ENCODE results near the gene DIP2C.

DNA sequence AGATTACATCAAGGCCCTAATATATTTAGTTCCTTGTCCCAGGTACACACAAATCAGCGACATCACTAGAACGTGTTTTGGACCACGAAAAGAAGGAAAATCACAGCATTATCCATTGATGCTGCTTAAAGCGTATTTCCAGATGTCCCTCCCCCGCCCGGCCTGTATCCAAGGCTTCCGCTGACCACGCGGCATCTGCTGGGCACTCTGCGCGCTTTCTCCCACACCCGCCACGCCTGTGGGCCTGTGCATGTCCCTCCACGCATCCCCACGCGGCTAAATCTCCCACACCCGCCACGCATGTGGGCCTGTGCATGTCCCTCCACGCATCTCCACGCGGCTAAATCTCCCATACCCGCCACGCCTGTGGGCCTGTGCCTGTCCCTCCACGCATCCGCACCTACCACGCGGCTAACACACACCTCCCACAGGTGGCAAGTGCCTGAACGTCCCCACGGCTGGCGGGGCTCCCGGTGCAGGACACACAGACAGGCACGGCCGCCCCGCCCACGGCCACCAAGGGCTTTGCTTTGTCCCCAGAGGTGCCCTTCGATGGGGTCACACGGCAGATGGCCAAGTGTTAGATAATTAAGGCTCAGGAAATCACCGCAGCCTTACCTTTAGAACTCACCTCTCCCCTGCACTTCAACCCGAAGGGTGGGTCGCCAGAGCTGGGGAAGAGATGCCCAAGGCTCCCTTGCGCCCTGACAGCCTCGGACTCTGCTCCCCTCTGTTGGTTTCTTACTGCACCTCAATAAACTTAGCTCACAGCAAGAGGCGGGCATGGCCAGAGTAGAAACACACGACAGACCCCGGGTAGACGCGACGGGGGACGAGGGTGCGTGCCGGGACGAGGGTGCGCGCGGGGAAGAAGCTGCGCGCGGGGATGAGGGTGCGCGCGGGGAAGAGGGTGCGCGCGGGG lies 49.5 kb downstream of the DIP2C start:
- TF ChIP-seq POLR2A (IDR thresholded peaks at IDR 0.05) (no peak), POLR2AphosphoS5 (IDR thresholded peaks at IDR 0.05) (no peak)
- TF ChIP-seq, protein P1, sequence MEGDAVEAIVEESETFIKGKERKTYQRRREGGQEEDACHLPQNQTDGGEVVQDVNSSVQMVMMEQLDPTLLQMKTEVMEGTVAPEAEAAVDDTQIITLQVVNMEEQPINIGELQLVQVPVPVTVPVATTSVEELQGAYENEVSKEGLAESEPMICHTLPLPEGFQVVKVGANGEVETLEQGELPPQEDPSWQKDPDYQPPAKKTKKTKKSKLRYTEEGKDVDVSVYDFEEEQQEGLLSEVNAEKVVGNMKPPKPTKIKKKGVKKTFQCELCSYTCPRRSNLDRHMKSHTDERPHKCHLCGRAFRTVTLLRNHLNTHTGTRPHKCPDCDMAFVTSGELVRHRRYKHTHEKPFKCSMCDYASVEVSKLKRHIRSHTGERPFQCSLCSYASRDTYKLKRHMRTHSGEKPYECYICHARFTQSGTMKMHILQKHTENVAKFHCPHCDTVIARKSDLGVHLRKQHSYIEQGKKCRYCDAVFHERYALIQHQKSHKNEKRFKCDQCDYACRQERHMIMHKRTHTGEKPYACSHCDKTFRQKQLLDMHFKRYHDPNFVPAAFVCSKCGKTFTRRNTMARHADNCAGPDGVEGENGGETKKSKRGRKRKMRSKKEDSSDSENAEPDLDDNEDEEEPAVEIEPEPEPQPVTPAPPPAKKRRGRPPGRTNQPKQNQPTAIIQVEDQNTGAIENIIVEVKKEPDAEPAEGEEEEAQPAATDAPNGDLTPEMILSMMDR (IDR thresholded peaks at IDR 0.05), result no peak
